NCI-H345 treated with DMSO at 0.1 percent for 48 hours (cell line): ENCODE results near the gene PTTG1IP.
"Not testable (repeated sequence)": the region's sequence is repeated elsewhere in the genome, so short reads cannot be mapped to it uniquely, and the experiment has no call there.

Source experiments
- DNase-seq: peaks from one replicate; lab custom pipeline; 2025; ENCODE audit not compliant: unreplicated experiment; lab: John Stamatoyannopoulos, UW

The PTTG1IP gene

GRCh38 chr21:44833663-44834062 is 39.8 kb downstream of the PTTG1IP start:
- no peak for DNase-seq

- DNase-seq: not testable (repeated sequence)
Observed at GRCh38 chr21:44832516-44833255, 40.8 kb downstream of the PTTG1IP start.

- no peak for DNase-seq
Observed at GRCh38 chr21:44831227-44831860, 42.1 kb downstream of the PTTG1IP start.

GRCh38 chr21:44829507-44830092 is 43.9 kb downstream of the PTTG1IP start:
- DNase-seq: no peak

GRCh38 chr21:44828362-44829056 is 45.0 kb downstream of the PTTG1IP start:
- no peak for DNase-seq

- DNase-seq: no peak
Observed at GRCh38 chr21:44823179-44823660, 50.3 kb downstream of the PTTG1IP start.

- no peak for DNase-seq
Observed at GRCh38 chr21:44822484-44823178, 50.9 kb downstream of the PTTG1IP start.

GRCh38 chr21:44820851-44821250 is 52.6 kb downstream of the PTTG1IP start:
- no peak for DNase-seq

- no peak for DNase-seq
Observed at GRCh38 chr21:44819283-44820243, 53.9 kb downstream of the PTTG1IP start.

GRCh38 chr21:44818640-44819011 is 54.9 kb downstream of the PTTG1IP start:
- no peak for DNase-seq

- peak; percentile 47 for DNase-seq
Observed at GRCh38 chr21:44817914-44818639, 55.4 kb downstream of the PTTG1IP start, which contains the start of gene SUMO3. TSS of gene SUMO3 (minus strand) at chr21:44818062. CDS start at chr21:44817968, 94 bp downstream.

GRCh38 chr21:44817506-44817880 is 56.0 kb downstream of the PTTG1IP start:
- peak; percentile 30 for DNase-seq

- DNase-seq: no peak
Observed at GRCh38 chr21:44816761-44817505, 56.6 kb downstream of the PTTG1IP start.

- no peak for DNase-seq
Observed at GRCh38 chr21:44815852-44816628, 57.5 kb downstream of the PTTG1IP start.

- no peak for DNase-seq
Observed at GRCh38 chr21:44815225-44815624, 58.3 kb downstream of the PTTG1IP start.

GRCh38 chr21:44814498-44815023 is 58.9 kb downstream of the PTTG1IP start:
- no peak for DNase-seq

GRCh38 chr21:44813727-44814126 is 59.8 kb downstream of the PTTG1IP start:
- DNase-seq: no peak
